Activated B cell treated with CpG ODN at 0.5 μM for 24 hours (primary cell): ENCODE data around the gene PPP6R3. TPM values are rescaled to one million over a fixed set of nuclear protein-coding genes. Genes with fewer than 3 reads are reported as not detected.

Experiments used
- ATAC-seq: fragments of 200-7000 bp; cut with Tn5 transposase; one replicate; pipeline ENCODE4 v1.10.0; 2021; ENCODE audit warnings: low read depth, mild to moderate bottlenecking, moderate library complexity
- CTCF ChIA-PET: fragments of 350-600 bp; sonication (Branson Sonifier 250); formaldehyde crosslinking; loops from one replicate; lab custom pipeline; 2021; ENCODE audit warnings: antibody characterized with exemption; lab: Charles Lee
- POLR2A ChIA-PET: fragments of 350-600 bp; sonication (Branson Sonifier 250); formaldehyde crosslinking; loops from one replicate; lab custom pipeline; 2021; ENCODE audit warnings: antibody characterized with exemption; lab: Charles Lee
- DNase-seq: peaks from one replicate; pipeline ENCODE4 v3.0.0; 2022
- H3K27ac Mint-ChIP-seq: one replicate; pipeline ENCODE4 v1.8.0; 2020; ENCODE audit warnings: mixed read lengths
- H3K27me3 Mint-ChIP-seq: one replicate; pipeline ENCODE4 v1.8.0; 2021; ENCODE audit warnings: mixed read lengths
- H3K36me3 Mint-ChIP-seq: one replicate; pipeline ENCODE4 v1.8.0; 2021; ENCODE audit warnings: low read depth, mixed read lengths
- H3K4me1 Mint-ChIP-seq: one replicate; pipeline ENCODE4 v1.8.0; 2021; ENCODE audit warnings: mixed read lengths
- H3K4me3 Mint-ChIP-seq: one replicate; pipeline ENCODE4 v1.8.0; 2020; ENCODE audit warnings: mild to moderate bottlenecking, mixed read lengths
- H3K9me3 Mint-ChIP-seq: one replicate; pipeline ENCODE4 v1.8.0; 2020; ENCODE audit warnings: mixed read lengths
- CTCF ChIP-seq: fragments of 200-600 bp; IDR thresholded peaks from one replicate; pipeline ENCODE4 v1.8.0; 2022; ENCODE audit warnings: antibody characterized with exemption, mild to moderate bottlenecking
- intact Hi-C: fragments of 100-400 bp; cut with micrococcal nuclease; formaldehyde crosslinking; loops from one replicate; pipeline ENCODE4 v1.15.1; 2024
- total RNA-seq: library from RNA; stranded (reverse); gene quantifications from 2 replicates; pipeline ENCODE4 v1.2.3, GENCODE V29; 2022

PPP6R3 gene
- total RNA-seq, 1 donor from 2014 or later, result 147 TPM

- Mint-ChIP-seq H3K9me3 (no peaks in the 10 kb centered on the region), H3K4me1 (peaks cover 6% of the 10 kb centered on the region), H3K36me3 (no peaks in the 10 kb centered on the region), H3K4me3 (no peak overlapping the region), H3K27ac (no peak overlapping the region), H3K27me3 (no peaks in the 10 kb centered on the region)
- CTCF ChIA-PET, result no interaction called here
- ATAC-seq (no peak), DNase-seq (no peak)
- POLR2A ChIA-PET, result no interaction called here
- TF ChIP-seq CTCF, result no peak
- intact Hi-C loops, result loop anchor here (5.0 kb wide), 1 partner anchor 138 kb away; the partner anchor contains the start of gene LRP5
Measured at GRCh38 chr11:68449951-68450350, 10.6 kb upstream of the PPP6R3 start.

GRCh38 chr11:68450711-68451110 lies 9.8 kb upstream of the PPP6R3 start:
- Mint-ChIP-seq H3K9me3 (no peaks in the 10 kb centered on the region), H3K4me1 (peaks cover 6% of the 10 kb centered on the region), H3K27ac (no peak overlapping the region), H3K4me3 (no peak overlapping the region), H3K27me3 (no peaks in the 10 kb centered on the region), H3K36me3 (no peaks in the 10 kb centered on the region)
- TF ChIP-seq CTCF, result no peak
- CTCF ChIA-PET, result no interaction called here
- DNase-seq (no peak), ATAC-seq (no peak)
- POLR2A ChIA-PET, result no interaction called here
- intact Hi-C loops, result no loop called here

GRCh38 chr11:68454767-68455166 lies 5.8 kb upstream of the PPP6R3 start:
- DNase-seq (no peak), ATAC-seq (no peak)
- POLR2A ChIA-PET, result no interaction called here
- no peak overlapping the region for H3K4me3 Mint-ChIP-seq
- CTCF ChIA-PET, result no interaction called here
- TF ChIP-seq CTCF, result no peak
- H3K36me3 Mint-ChIP-seq, result no peaks in the 10 kb centered on the region
- H3K9me3 Mint-ChIP-seq, result no peaks in the 10 kb centered on the region
- intact Hi-C loops, result no loop called here
- H3K27me3 Mint-ChIP-seq, result no peaks in the 10 kb centered on the region
- H3K4me1 Mint-ChIP-seq, result peaks cover 1% of the 10 kb centered on the region
- H3K27ac Mint-ChIP-seq, result no peak overlapping the region

GRCh38 chr11:68455485-68455884 lies 5.1 kb upstream of the PPP6R3 start:
- intact Hi-C loops, result no loop called here
- H3K27me3 Mint-ChIP-seq, result no peaks in the 10 kb centered on the region
- no peak overlapping the region for H3K27ac Mint-ChIP-seq

GRCh38 chr11:68457216-68457897 lies 3.2 kb upstream of the PPP6R3 start:
- no peak for ATAC-seq
- Mint-ChIP-seq H3K4me3 (no peak overlapping the region), H3K27ac (no peak overlapping the region), H3K4me1 (peaks cover 14% of the 10 kb centered on the region), H3K36me3 (peaks cover 3% of the 10 kb centered on the region), H3K27me3 (no peaks in the 10 kb centered on the region), H3K9me3 (no peaks in the 10 kb centered on the region)
- intact Hi-C loops, result no loop called here
- ChIA-PET CTCF (no interaction called here), POLR2A (no interaction called here)
- no peak for DNase-seq
- no peak for TF ChIP-seq CTCF

More at GRCh38 chr11:68455485-68455884, 5.1 kb upstream of the PPP6R3 start:
- no peaks in the 10 kb centered on the region for H3K36me3 Mint-ChIP-seq
- CTCF ChIA-PET, result no interaction called here
- H3K4me3 Mint-ChIP-seq, result no peak overlapping the region
- POLR2A ChIA-PET, result no interaction called here
- DNase-seq, result no peak
- H3K4me1 Mint-ChIP-seq, result peaks cover 4% of the 10 kb centered on the region
- ATAC-seq, result no peak
- no peak for TF ChIP-seq CTCF
- no peaks in the 10 kb centered on the region for H3K9me3 Mint-ChIP-seq
